ENCODE data around the gene DNASE2.
"Not testable (repeated sequence)": the region's sequence is repeated elsewhere in the genome, so short reads cannot be mapped to it uniquely, and the experiment has no call there.

DNASE2 gene

GRCh38 chr19:12847159-12848139 lies 33.8 kb downstream of the DNASE2 start:
- Histone ChIP-seq H3K27ac (ENCODE audit: low read depth, low read length) (no peak overlapping the region), H3K56ac (ENCODE audit: low read length) (peak overlapping the region; percentile 12), H3K4ac (ENCODE audit: low read depth, low read length) (no peak overlapping the region), H3K36me3 (ENCODE audit: control insufficient read depth, insufficient read depth, low read length) (no peaks in the 10 kb centered on the region), H2BK5ac (ENCODE audit: low read length) (no peak overlapping the region), H3K23ac (ENCODE audit: low read length) (no peak overlapping the region), H3K9ac (ENCODE audit: low read length) (peak overlapping the region; percentile 43), H4K5ac (ENCODE audit: low read length) (no peak overlapping the region), H2BK120ac (ENCODE audit: low read depth, low read length) (no peak overlapping the region), H2AK5ac (ENCODE audit: low read length) (no peak overlapping the region), H3K4me1 (ENCODE audit: control insufficient read depth, low read depth, low read length) (no peaks in the 10 kb centered on the region), H3K79me2 (ENCODE audit: control insufficient read depth, insufficient read depth, low read length) (no peaks in the 10 kb centered on the region), H4K8ac (ENCODE audit: low read depth, low read length) (no peak overlapping the region), H3K4me2 (ENCODE audit: low read length) (peak overlapping the region; percentile 0), H3K27me3 (ENCODE audit: insufficient read depth, low read length, poor library complexity) (no peaks in the 10 kb centered on the region), H2BK15ac (replicated peaks; ENCODE audit: low read depth) (no peak overlapping the region), H3K18ac (ENCODE audit: low read length) (no peak overlapping the region), H3K79me1 (ENCODE audit: low read length) (no peaks in the 10 kb centered on the region), H3K4me3 (ENCODE audit: low read length) (no peak overlapping the region)
- no CpG with 5 or more reads among the region's 69 CpGs for WGBS (ENCODE audit: extremely low coverage, insufficient coverage, low lambda C conversion rate)
- DNase-seq: peak; percentile 91

- H4K8ac ChIP-seq (ENCODE audit: low read depth, low read length); H3K27ac ChIP-seq (ENCODE audit: low read depth, low read length); H3K4me2 ChIP-seq (ENCODE audit: low read length); H3K9ac ChIP-seq (ENCODE audit: low read length); H2BK5ac ChIP-seq (ENCODE audit: low read length); H3K4me3 ChIP-seq (ENCODE audit: low read length); H3K79me2 ChIP-seq (ENCODE audit: control insufficient read depth, insufficient read depth, low read length); H4K5ac ChIP-seq (ENCODE audit: low read length); H2BK15ac ChIP-seq (replicated peaks; ENCODE audit: low read depth); H2BK120ac ChIP-seq (ENCODE audit: low read depth, low read length); H3K36me3 ChIP-seq (ENCODE audit: control insufficient read depth, insufficient read depth, low read length); H3K27me3 ChIP-seq (ENCODE audit: insufficient read depth, low read length, poor library complexity); H3K56ac ChIP-seq (ENCODE audit: low read length); DNase-seq; H3K18ac ChIP-seq (ENCODE audit: low read length); H3K4me1 ChIP-seq (ENCODE audit: control insufficient read depth, low read depth, low read length); H3K4ac ChIP-seq (ENCODE audit: low read depth, low read length); H3K23ac ChIP-seq (ENCODE audit: low read length); H3K79me1 ChIP-seq (ENCODE audit: low read length); H2AK5ac ChIP-seq (ENCODE audit: low read length): not testable (repeated sequence)
- no CpG with 5 or more reads among the region's 7 CpGs for WGBS (ENCODE audit: extremely low coverage, insufficient coverage, low lambda C conversion rate)
These were observed 34.6 kb downstream of the DNASE2 start for GRCh38 chr19:12846613-12847012.

GRCh38 chr19:12843999-12844732 lies 37.1 kb downstream of the DNASE2 start:
- Histone ChIP-seq H3K9ac (ENCODE audit: low read length) (no peak overlapping the region), H2BK15ac (replicated peaks; ENCODE audit: low read depth) (no peak overlapping the region), H3K18ac (ENCODE audit: low read length) (no peak overlapping the region), H4K8ac (ENCODE audit: low read depth, low read length) (no peak overlapping the region), H4K5ac (ENCODE audit: low read length) (no peak overlapping the region), H3K27ac (ENCODE audit: low read depth, low read length) (no peak overlapping the region), H3K36me3 (ENCODE audit: control insufficient read depth, insufficient read depth, low read length) (no peaks in the 10 kb centered on the region), H2BK5ac (ENCODE audit: low read length) (no peak overlapping the region), H3K79me2 (ENCODE audit: control insufficient read depth, insufficient read depth, low read length) (no peaks in the 10 kb centered on the region), H3K4me3 (ENCODE audit: low read length) (no peak overlapping the region), H2AK5ac (ENCODE audit: low read length) (no peak overlapping the region), H3K4me1 (ENCODE audit: control insufficient read depth, low read depth, low read length) (no peaks in the 10 kb centered on the region), H2BK120ac (ENCODE audit: low read depth, low read length) (no peak overlapping the region), H3K56ac (ENCODE audit: low read length) (no peak overlapping the region), H3K23ac (ENCODE audit: low read length) (no peak overlapping the region), H3K4me2 (ENCODE audit: low read length) (no peak overlapping the region), H3K27me3 (ENCODE audit: insufficient read depth, low read length, poor library complexity) (no peaks in the 10 kb centered on the region), H3K4ac (ENCODE audit: low read depth, low read length) (no peak overlapping the region), H3K79me1 (ENCODE audit: low read length) (no peaks in the 10 kb centered on the region)
- WGBS (ENCODE audit: extremely low coverage, insufficient coverage, low lambda C conversion rate): no CpG with 5 or more reads among the region's 3 CpGs
- DNase-seq: no peak

- Histone ChIP-seq H2BK120ac (ENCODE audit: low read depth, low read length) (no peak overlapping the region), H4K8ac (ENCODE audit: low read depth, low read length) (no peak overlapping the region), H3K4me1 (ENCODE audit: control insufficient read depth, low read depth, low read length) (no peaks in the 10 kb centered on the region), H3K9ac (ENCODE audit: low read length) (no peak overlapping the region), H2BK15ac (replicated peaks; ENCODE audit: low read depth) (no peak overlapping the region), H3K4ac (ENCODE audit: low read depth, low read length) (no peak overlapping the region), H3K56ac (ENCODE audit: low read length) (no peak overlapping the region), H3K27ac (ENCODE audit: low read depth, low read length) (no peak overlapping the region), H2AK5ac (ENCODE audit: low read length) (no peak overlapping the region), H3K4me2 (ENCODE audit: low read length) (no peak overlapping the region), H3K79me1 (ENCODE audit: low read length) (no peaks in the 10 kb centered on the region), H3K27me3 (ENCODE audit: insufficient read depth, low read length, poor library complexity) (no peaks in the 10 kb centered on the region), H3K23ac (ENCODE audit: low read length) (no peak overlapping the region), H3K79me2 (ENCODE audit: control insufficient read depth, insufficient read depth, low read length) (no peaks in the 10 kb centered on the region), H2BK5ac (ENCODE audit: low read length) (no peak overlapping the region), H3K36me3 (ENCODE audit: control insufficient read depth, insufficient read depth, low read length) (no peaks in the 10 kb centered on the region), H4K5ac (ENCODE audit: low read length) (no peak overlapping the region), H3K4me3 (ENCODE audit: low read length) (no peak overlapping the region), H3K18ac (ENCODE audit: low read length) (no peak overlapping the region)
- no CpG with 5 or more reads among the region's 11 CpGs for WGBS (ENCODE audit: extremely low coverage, insufficient coverage, low lambda C conversion rate)
- DNase-seq: no peak
These were observed 37.9 kb downstream of the DNASE2 start for GRCh38 chr19:12843328-12843727.

GRCh38 chr19:12842511-12842910 lies 38.7 kb downstream of the DNASE2 start:
- Histone ChIP-seq H3K9ac (ENCODE audit: low read length) (no peak overlapping the region), H3K4me1 (ENCODE audit: control insufficient read depth, low read depth, low read length) (no peaks in the 10 kb centered on the region), H3K18ac (ENCODE audit: low read length) (no peak overlapping the region), H3K56ac (ENCODE audit: low read length) (no peak overlapping the region), H3K4ac (ENCODE audit: low read depth, low read length) (no peak overlapping the region), H2BK120ac (ENCODE audit: low read depth, low read length) (no peak overlapping the region), H3K23ac (ENCODE audit: low read length) (no peak overlapping the region), H3K79me2 (ENCODE audit: control insufficient read depth, insufficient read depth, low read length) (no peaks in the 10 kb centered on the region), H2BK15ac (replicated peaks; ENCODE audit: low read depth) (no peak overlapping the region), H4K8ac (ENCODE audit: low read depth, low read length) (no peak overlapping the region), H3K36me3 (ENCODE audit: control insufficient read depth, insufficient read depth, low read length) (no peaks in the 10 kb centered on the region), H2BK5ac (ENCODE audit: low read length) (no peak overlapping the region), H4K5ac (ENCODE audit: low read length) (no peak overlapping the region), H3K79me1 (ENCODE audit: low read length) (no peaks in the 10 kb centered on the region), H3K4me3 (ENCODE audit: low read length) (no peak overlapping the region), H3K27me3 (ENCODE audit: insufficient read depth, low read length, poor library complexity) (no peaks in the 10 kb centered on the region), H3K4me2 (ENCODE audit: low read length) (no peak overlapping the region), H2AK5ac (ENCODE audit: low read length) (no peak overlapping the region), H3K27ac (ENCODE audit: low read depth, low read length) (no peak overlapping the region)
- DNase-seq: no peak
- 100% methylated on average over 1 of the region's 18 CpGs for WGBS (ENCODE audit: extremely low coverage, insufficient coverage, low lambda C conversion rate)
